Measurements from ENCODE around the gene COPZ2.

- TF ChIP-seq CTCF (IDR thresholded peaks at IDR 0.05) (no peak), POLR2A (IDR thresholded peaks at IDR 0.05) (no peak)
Measured at GRCh38 chr17:48004983-48005382, 32.6 kb downstream of the COPZ2 start.
